Sigmoid colon (tissue), 4 donors: Measurements from ENCODE around the gene RAB3D.

Source experiments
- CTCF ChIP-seq, 4 experiments: fragments of 450-650 bp in 3 of 4; fragments of 200-600 bp in 1 of 4; IDR thresholded peaks; one replicate each; pipeline ENCODE4 v1.5.1; 2016 to 2019; ENCODE audit warnings: antibody characterized with exemption in 4 of 4, mild to moderate bottlenecking in 3 of 4, moderate library complexity in 2 of 4
- EP300 ChIP-seq, 4 donors: sonication (generic); formaldehyde crosslinking; IDR thresholded peaks; one replicate each; pipeline ENCODE4 v1.6.1; 2017; ENCODE audit warnings: antibody characterized with exemption in 4 of 4
- POLR2A ChIP-seq, 2 donors: fragments of 450-650 bp; IDR thresholded peaks; one replicate each; pipeline ENCODE4 v1.6.1; 2016; ENCODE audit warnings: antibody characterized with exemption in 2 of 2, mild to moderate bottlenecking in 2 of 2, moderate library complexity in 2 of 2
- POLR2AphosphoS5 ChIP-seq, 4 donors: sonication (generic); formaldehyde crosslinking; IDR thresholded peaks; one replicate each; pipeline ENCODE4 v1.6.1; 2017; ENCODE audit warnings: antibody characterized with exemption in 4 of 4

DNA sequence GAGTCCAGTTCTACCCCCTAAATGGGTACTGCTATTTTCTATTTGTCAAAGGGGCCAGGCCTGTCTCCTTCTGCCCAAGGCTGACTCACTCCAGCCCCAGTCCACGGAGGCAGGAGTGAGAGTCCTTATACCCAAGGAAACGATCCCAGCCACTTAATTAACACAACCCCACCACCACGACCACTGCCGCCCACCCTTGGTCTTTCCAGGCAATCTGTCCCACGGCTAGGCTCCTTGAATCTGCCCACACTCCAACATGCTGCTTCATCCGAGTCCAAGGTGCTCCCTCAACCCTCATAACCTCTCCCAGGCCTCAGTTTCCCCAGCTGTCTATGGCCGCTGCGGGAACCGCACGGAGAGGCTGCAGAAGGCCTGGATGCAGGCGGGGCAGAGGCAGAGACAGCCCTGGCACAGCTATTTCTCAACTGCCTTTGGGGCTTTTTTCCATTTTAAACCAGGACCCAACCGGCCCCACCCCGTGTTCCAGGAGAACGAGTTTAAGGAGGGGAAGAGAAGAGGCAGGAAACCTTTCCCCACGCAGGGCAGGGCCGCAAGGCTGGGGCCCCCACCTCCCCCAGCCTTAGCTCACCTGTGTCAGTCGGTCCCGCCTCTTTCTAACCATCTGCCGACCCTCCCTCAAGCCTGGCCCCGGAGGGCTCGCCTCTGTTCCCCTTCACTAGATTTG, 746 bp downstream of the RAB3D start:
- TF ChIP-seq CTCF (IDR thresholded peaks at IDR 0.05) = no peak
- TF ChIP-seq POLR2A (IDR thresholded peaks at IDR 0.05) = no peak
- no peak for TF ChIP-seq POLR2AphosphoS5 (IDR thresholded peaks at IDR 0.05)
- TF ChIP-seq EP300 (IDR thresholded peaks at IDR 0.05) = no peak
